HG03469 (cell line): ENCODE data around the gene DHRS13.
"Not testable (repeated sequence)": the region's sequence is repeated elsewhere in the genome, so short reads cannot be mapped to it uniquely, and the experiment has no call there.

Experiments
- ATAC-seq: cut with Tn5 transposase; IDR thresholded peaks from one replicate; pipeline ENCODE4 v1.9.1; 2021; ENCODE audit warnings: mild to moderate bottlenecking, moderate library complexity, moderate number of reproducible peaks; ENCODE audit not compliant: unreplicated experiment

The DHRS13 gene

DNA sequence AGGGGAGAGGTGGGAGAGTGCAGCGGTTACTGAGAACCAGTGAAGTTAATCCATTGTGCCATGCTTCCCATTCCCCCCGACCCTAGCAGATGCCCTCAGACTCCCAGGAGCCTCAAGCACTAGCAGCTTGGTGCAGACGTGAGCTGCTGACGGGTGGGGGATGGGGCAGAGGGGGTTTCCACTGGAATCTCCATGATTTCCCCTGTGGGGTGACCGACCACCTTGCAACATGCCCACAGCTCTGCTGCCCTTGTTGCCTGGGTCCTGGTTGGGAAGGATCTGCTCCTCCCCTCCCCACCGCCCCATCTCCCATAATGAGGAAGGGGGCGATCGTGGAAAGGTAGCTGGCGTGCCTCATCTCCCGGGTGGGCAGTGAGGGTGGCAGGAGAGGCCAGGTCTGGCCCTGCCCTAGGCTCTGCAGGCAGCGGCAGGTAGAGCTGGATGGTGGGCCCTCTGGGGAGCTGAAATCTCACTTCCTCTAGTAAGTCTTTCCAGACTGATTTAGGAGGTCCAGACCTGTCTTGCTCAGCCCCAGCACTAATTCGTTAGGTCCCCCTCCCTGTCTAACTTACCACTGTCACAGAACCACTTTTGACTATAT, 14.9 kb downstream of the DHRS13 start:
- no peak for ATAC-seq

DNA sequence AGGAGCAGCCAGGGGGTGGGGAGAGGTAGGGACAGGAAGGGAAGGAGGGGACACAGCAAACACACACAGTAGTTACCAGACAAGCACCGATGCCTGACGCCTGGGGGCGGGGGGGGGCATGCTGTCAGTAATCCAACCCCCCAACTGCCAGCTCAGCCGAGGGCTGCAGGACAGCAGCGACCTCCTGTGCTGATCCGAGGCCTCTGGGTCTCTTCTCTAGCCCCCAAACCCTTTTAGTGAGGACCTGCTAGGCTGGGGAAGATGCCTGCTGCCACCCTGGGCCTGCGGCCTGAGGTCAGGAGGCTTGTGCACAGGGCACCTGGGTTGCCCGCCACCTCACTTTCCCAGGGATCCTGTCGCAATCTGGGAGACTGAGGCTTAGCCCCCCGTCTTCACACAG, 16.9 kb downstream of the DHRS13 start:
- ATAC-seq, result no peak

DNA sequence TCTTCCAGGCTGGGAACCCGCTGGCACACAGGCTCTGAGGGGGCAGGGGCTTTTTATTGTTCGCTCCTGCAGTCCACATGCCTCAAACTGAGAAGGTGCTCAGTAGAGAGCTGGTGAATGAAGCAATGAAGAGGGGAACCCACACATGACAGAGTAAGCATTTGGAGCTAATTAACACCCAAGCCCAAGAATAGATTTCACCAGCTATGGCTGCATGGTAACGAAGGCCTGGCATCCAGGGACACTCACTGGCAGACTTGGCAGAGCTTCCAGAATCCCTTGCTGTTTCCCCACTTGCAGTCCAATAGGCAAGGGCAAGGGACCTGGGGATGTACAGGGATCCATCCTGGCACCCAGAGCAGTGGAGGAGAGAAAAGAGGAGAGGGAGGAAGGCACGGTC, 17.5 kb downstream of the DHRS13 start:
- ATAC-seq, result no peak

DNA sequence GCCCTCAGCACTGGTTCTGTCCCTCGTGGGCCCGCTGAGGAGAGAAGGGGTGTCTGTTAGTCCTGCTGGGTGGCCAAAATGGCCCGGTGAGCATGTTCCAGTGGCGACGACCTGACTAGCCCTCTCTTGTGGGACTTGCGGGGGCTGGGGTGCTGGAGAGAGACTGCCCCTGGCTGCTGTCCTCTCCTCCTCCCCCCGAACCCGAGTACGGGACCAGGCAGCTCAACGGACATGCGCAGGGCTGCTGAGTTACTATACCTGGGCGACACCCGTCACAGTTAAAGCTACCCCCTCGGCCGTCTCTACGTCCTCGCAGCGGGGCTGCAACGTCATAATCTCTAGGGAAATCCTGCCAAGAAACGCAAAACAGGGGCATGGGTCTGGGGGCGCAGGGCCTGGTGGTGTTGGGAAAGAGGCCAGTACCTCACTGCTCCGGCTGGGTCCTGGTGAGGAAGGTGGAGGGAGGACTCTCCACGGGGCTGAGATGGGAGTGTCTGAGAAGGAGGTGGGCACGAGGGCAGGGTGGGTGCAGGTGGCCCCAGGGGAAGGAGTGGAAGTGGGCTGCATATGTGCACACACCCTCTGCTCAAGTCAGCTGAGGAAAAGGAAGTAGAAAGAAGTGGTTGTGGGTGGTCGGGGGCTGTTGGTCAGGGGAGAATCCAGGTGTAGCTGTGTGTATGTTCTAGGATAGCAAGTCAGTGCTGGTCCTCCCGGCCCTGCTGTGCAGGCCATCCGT, 18.7 kb downstream of the DHRS13 start:
- ATAC-seq, result no peak

DNA sequence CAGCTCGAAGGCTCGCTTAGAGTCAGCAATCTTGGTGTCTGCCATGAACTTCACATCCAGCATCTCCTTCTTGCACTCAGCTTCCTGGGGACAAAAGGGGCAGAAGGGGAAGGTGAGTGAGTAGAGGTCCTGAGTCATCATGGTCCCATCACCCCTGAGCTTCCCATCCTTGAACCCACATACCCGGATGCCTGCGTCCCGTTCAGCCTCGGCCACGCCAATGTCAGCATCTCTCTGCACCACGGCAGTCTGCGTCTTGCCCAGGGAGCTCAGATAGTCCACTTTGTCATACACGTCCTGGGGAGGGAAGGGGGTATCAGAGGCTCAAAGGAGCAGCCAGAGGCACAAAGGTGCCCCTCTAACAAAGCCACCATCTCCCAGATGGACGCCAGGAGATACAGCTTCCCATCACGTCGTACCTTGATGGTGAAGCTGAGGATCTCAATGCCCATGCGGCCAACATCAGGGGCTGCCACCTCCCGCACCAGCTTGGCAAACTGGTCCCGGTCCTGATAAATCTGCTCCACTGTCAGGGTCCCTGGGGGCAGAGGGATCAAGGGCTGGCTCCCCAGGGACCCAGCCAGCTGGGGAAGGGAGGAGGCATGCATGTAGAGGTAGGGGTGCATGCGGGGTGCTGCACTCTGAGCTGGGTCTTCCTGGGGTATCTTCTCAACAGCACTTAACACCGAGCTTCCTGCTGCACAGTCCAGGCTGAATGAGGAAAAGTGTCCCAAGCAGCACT, 20.6 kb downstream of the DHRS13 start:
- ATAC-seq, result no peak

DNA sequence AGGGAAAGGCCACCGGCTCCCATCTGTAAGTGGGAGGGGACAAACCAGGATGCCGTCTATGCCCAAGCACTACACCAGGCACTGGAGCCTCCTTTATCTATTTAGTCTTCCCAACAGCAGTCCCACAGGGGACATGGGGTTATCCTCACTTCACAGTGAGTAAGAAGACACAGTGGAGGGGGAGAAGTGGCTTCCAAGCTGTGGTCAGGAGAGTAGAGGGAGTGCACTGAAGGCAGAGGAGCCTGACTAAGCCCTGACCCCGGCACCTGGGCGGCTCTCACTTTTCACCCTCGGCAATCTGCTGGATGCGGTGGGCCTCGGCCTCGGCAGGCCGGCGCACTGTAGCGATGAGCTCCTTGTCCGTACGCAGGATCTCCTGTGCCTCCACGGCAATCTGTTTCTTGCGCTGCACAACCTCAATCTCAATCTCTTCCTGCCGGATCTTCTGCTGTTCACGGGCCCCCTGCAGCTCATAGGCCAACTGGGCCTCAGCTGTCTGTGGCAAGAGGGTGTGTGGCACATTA, 21.3 kb downstream of the DHRS13 start:
- ATAC-seq, result no peak

DNA sequence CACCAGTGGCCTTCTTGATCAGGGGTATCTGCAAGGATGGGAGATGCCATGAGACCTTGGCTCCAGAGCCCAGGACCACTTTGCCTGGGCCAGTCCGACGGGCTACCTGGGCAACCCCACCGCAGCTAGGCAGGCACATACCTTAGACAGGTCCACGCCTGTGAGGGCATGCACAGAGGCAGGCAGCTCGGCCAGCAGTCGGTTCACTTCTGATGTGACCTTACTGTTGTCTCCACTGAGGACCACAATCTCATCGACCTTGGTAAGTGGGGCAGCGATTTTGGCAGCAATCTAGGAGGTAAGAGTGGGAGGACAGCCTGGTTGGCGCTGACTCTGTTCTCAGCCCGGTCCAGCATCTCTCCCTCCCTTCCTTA, 22.3 kb downstream of the DHRS13 start:
- no peak for ATAC-seq

DNA sequence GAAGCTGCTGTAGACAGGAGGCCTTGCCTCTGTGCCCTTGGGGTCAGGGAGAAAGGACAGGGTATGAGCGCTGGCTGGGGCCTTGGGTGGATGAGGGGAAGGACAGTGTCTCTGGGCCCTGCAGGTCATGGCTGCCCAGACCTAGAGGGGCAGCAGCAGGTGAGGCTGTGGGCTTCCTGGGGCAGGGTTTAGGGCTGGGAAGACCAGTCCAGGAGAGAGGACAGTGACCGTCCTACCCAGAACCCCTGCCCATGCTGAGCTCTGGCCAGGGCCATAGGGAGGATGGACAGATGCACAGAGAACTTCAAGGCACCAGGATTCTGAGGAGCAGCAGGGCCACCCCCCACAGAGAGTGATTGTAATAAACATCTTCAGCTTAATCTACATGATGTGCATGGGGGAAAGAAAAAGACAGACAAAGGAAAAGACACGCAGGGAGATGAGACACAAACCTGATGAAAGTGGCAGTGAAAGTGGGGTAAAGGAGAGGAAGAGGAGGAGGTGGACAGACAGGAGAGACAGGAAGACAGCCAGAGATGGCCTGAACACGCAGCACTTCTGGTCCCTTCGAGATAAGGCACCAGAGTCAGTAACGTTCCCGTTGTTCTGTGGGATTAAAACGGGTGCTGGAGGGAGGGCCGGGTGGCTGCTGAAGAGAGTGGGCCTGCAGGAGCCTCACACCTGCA, 22.9 kb downstream of the DHRS13 start:
- no peak for ATAC-seq

DNA sequence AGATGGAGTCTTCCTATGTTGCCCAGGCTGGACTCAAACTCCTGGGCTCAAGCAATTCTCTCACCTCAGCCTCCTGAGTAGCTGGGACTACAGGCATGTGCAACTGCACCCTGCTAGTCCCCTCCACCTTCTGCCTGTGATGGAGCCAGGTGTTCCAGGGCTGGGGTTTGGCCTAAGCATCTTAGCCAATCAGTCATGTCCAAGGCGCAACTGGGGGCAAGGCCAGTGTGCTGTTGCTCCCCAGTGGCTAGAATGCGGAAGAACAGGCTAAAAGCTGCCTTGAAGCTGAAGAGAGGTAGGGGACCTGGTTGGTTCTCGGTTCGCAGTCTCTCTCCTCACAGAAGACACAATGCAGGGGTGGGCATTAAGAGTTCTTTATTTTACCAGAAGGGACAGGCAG, 23.9 kb downstream of the DHRS13 start:
- no peak for ATAC-seq

DNA sequence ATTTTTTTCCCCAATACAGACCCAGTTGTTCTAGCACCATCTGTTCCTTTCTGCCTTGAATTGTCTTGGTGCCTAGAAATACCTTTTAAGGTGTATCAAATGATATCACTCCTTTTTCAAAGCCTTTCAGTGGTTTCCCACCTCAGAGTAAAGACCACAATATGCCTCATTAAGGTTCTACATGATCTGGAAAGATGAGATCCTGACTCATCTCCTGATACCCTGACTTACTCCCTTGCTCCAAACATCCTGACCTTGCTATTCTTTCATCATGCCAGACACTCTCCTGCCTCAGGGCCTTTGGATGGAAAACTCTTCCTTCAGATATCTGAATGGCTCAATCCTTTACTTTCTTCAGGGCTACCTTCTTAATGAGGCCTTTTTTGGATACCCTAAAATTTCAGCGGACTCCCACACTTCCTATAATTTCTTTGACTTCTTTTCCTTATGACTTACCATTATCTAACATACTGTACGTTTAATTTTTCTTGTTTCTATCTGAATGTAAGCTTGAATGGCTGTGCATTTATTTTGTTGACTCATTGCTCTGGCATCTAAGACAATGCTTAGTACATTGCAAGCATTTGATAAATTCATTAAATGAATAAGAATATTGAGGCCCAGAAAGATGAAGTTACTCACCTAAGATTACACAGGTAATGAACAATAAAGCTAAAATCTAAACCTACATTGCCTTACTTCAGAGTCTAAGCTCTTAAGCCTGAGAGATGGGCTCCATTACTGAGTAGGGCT, 24.5 kb downstream of the DHRS13 start:
- no peak for ATAC-seq

DNA sequence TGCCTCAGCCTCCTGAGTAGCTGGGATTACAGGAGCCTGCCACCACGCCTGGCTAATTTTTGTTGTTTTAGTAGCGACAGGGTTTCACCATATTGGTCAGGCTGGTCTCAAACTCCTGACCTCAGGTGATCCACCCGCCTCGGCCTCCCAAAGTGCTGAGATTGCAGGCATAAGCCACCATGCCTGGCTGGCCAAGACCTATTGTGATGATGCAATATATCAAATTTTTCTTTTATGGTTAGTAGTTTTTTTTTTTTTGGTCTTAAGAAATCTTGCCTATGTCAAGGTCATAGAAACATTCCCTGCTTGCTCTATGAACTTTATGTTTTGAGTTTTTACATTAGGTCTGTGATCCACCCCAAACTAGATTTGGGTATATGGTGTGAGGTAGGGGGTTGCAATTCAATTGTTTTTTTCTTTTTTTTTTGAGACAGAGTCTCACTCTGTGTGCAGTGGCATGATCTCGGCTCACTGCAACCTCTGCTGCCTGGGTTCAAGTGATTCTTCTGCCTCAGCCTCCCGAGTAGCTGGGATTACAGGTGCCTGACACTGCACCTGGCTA, 25.6 kb downstream of the DHRS13 start:
- ATAC-seq, result not testable (repeated sequence)

DNA sequence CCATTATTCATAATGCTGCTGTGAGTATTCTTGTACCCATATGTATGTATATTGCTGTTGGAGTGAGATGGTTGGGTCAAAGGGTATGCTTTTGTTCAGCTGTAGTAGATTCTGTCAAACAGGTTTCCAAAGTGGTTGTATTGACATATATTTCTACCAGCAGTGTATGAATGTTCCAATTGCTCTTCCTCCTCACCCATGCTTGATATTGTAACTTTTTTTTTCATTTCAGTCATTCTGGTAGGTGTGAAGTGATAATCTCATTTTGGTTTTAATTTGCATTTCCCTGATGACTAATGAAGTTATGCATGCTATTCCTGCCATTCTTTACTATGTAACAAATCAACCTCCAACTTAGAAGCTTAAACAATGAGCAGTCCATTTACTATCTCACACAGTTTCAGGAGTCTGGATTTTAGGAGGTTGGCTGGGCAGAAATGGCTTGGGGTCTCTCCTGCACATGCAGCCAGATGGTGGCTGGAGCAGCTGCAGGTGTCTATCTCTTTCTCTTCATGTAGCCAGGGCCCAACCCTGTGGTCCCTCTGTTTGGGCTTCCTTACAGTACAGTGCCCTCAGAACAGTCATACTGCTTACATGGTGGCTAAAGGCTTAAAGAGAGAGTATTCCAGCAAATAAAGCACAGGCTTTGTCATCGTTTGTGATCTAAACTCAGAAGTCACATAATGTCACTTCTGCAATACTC, 26.9 kb downstream of the DHRS13 start:
- no peak for ATAC-seq

DNA sequence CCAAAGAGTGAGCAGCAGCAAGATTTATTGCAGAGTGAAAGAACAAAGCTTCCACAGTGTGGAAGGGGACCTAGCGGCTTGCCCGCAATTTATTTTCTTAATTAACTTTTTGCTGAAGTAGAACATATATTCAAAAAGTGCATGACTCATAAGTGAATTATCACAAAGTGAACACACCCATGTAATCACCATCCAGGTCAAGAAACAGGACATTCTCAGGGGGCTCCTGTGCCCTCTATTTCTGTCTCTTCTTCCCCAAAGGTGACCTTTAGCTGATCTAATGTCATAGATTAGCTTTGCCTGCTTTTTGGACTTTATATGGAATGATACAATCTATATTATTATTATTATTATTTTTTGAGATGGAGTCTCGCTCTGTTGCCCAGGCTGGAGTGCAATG, 28.1 kb downstream of the DHRS13 start:
- ATAC-seq, result no peak

DNA sequence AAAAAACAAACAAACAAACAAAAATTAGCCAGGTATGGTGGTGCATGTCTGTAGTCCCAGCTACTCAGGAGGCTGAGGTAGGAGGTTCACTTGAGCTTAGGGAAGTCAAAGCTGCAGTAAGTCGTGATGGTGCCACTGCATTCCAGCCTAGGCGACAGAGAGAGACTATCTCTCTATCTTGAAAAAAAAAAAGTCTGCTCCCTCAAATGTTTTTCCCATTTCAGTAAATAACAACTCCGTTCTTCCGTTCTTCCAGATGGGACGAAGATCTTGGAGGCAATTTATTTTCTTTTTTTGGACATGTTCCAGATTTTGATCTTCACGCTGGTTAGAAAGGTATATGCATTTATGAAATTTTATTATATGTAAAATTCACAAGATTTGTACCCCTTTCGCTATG, 29.0 kb downstream of the DHRS13 start:
- ATAC-seq, result no peak

DNA sequence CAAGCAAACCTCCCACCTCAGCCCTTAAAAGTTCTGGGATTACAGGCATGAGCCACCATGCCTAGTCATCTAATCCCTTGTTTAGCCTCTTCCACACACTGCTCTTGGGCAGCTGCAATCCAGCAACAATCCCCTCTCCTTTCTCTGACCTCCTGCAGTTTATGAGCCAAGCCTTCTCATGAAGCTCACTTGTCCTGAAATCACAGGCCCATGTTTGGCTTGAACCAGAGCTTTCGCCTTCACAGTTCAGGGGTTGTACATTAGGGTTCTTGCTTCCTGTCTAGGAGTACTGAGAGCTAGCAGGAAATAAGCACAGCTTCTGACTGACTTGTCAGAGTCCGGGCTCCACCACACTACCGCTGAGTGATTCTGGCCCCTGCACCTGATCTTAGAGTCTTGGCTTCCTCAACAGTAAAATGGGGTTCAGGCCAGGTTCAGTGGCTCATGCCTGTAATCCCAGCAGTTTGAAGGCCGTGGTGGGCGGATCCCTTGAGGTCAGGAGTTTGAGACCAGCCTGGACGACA, 31.8 kb downstream of the DHRS13 start:
- peak; percentile 82 for ATAC-seq

DNA sequence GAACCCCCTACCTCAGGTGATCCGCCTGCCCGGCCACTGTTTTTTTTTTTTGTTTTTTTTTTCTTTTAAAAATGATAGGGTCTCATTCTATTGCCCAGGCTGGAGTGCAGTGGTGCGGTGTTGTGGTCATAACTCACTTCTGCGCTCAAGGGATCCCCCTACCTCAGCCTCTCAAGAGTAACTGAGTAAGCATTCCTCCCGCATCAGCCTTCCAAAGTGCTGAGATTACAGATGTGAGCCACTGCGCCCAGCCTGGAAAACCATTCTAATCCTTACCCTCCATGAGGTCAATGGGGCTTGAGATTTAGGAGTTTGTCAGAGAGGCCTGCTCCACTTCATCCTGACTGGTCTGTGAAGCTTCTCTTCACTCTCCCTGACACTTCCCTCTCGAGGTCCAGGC, 35.6 kb downstream of the DHRS13 start:
- ATAC-seq, result no peak

DNA sequence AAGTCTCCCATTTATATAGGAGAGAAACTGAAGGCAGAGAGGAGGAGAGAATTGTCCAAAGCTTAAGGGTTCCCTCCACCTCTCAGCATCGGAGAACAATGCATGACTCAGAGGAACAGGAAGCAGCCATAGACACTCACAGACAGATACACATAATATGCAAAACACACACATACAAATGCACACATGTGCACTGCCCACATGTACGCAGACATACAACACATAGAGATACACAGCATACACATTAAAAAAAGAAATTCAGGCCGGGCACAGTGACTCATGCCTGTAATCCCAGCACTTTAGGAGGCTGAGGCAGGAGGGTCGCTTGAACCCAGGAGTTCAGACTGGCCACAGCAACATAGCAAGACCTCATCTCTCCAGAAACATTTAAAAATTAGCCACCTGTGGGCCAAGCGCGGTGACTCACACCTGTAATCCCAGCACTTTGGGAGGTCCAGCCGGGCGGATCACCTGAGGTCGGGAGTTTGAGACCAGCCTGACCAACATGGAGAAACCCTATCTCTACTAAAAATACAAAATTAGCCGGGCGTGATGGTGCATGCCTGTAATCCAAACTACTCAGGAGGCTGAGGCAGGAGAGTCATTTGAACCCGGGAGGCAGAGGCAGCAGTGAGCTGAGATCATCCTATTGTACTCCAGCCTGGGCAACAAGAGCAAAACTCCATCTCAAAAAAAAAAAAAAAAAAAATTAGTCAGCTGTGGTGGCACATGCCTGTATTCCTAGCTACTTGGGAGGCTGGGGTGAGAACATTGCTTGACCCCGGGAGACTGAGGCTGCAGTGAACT, 36.7 kb downstream of the DHRS13 start:
- no peak for ATAC-seq

DNA sequence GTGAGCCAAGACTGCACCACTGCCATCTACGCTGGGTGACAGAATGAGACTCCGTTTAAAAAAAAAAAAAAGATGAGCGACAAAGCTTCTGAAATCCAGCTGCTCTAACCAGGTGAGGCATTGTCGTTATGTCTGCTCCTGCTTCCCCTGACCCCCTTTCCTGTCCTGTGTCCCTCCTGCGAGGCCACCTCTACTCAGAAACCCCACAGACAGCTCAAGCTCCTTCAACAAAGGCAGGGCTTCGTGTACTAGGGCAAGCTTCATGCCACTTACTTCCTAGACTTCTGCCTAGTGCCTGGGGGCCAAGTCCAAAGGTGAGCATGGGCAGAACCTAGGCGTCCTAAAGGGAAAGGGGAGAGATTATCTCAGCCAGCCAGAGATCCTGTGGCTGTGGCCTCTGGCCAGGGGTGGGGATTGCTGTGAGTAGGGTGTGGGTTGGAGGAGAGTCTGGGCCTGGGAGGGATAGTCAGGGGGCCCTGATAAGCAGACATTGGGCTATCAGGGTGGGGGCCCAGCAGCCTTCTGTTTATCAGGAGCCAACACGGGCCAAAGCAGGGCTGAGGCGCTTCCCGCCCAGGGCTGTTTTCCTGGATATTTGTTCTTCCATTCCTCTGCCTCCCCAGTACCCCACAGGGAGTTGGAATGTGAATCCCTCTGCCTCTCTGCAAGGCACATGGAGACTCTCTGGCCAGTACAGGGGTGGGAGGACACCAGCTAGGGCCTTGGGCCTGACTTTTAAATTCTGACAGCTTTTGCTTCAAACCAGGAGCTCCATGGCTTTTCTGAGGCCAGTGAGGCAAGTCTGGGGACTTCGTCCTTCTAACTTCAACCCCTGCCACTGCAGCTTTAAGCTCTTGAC, 37.7 kb downstream of the DHRS13 start:
- no peak for ATAC-seq
